ENCODE data around the gene SNX19. TPM values are rescaled to one million over a fixed set of nuclear protein-coding genes. Genes with fewer than 3 reads are reported as not detected.

The SNX19 gene
- total RNA-seq, 1 experiment from 2014 or later = 79.3 TPM

GRCh38 chr11:130825983-130826382 lies 90.3 kb downstream of the SNX19 start:
- TF ChIP-seq POLR2AphosphoS5 (IDR thresholded peaks at IDR 0.05; ENCODE audit: low read depth, low read length) (no peak), SIN3A (IDR thresholded peaks at IDR 0.05; ENCODE audit: borderline replicate concordance, insufficient read depth, low read depth, low read length) (no peak), CTCF (IDR thresholded peaks at IDR 0.05) (no peak), TCF7L2 (IDR thresholded peaks at IDR 0.05; ENCODE audit: low read depth, low read length) (no peak)
- TF ChIP-seq, protein P1, sequence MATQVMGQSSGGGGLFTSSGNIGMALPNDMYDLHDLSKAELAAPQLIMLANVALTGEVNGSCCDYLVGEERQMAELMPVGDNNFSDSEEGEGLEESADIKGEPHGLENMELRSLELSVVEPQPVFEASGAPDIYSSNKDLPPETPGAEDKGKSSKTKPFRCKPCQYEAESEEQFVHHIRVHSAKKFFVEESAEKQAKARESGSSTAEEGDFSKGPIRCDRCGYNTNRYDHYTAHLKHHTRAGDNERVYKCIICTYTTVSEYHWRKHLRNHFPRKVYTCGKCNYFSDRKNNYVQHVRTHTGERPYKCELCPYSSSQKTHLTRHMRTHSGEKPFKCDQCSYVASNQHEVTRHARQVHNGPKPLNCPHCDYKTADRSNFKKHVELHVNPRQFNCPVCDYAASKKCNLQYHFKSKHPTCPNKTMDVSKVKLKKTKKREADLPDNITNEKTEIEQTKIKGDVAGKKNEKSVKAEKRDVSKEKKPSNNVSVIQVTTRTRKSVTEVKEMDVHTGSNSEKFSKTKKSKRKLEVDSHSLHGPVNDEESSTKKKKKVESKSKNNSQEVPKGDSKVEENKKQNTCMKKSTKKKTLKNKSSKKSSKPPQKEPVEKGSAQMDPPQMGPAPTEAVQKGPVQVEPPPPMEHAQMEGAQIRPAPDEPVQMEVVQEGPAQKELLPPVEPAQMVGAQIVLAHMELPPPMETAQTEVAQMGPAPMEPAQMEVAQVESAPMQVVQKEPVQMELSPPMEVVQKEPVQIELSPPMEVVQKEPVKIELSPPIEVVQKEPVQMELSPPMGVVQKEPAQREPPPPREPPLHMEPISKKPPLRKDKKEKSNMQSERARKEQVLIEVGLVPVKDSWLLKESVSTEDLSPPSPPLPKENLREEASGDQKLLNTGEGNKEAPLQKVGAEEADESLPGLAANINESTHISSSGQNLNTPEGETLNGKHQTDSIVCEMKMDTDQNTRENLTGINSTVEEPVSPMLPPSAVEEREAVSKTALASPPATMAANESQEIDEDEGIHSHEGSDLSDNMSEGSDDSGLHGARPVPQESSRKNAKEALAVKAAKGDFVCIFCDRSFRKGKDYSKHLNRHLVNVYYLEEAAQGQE (IDR thresholded peaks at IDR 0.05; ENCODE audit: insufficient read depth in 1 of 2, low read depth in 2 of 2, low read length in 1 of 2) = no peak
- DNase-seq (ENCODE audit: low read depth, low spot score) = no peak
- Histone ChIP-seq H3K27ac (ENCODE audit: low read length) (peak overlapping the region; percentile 83; the same call in 1 of the 2 replicates), H3K36me3 (ENCODE audit: control insufficient read depth, insufficient read depth, low read length) (no peaks in the 10 kb centered on the region), H3K27me3 (ENCODE audit: control insufficient read depth, insufficient read depth, low read length) (no peaks in the 10 kb centered on the region), H3K4me1 (ENCODE audit: control insufficient read depth, insufficient read depth, low read length) (peaks cover 26% of the 10 kb centered on the region), H3K4me3 (ENCODE audit: low read depth in 2 of 2, low read length in 2 of 2) (no peak overlapping the region), H3K9me3 (ENCODE audit: control insufficient read depth, insufficient read depth, low read depth, low read length) (no peaks in the 10 kb centered on the region)
- no peak for ATAC-seq
- in situ Hi-C loops (cut with HindIII; ENCODE audit: low pct_unique_long_range_greater_than_20kb, low sequenced_read_pairs) = no loop called here
- BruUV-seq (replicated peaks) = no TSS peak
- intact Hi-C loops (cut with micrococcal nuclease; ENCODE audit: unreplicated experiment) = loop anchor here (5.0 kb wide), 1 partner anchor 189 kb away; no protein-coding TSS in a partner anchor
- ChIA-PET CTCF (interaction anchor here (0.8 kb wide), 1 partner anchor 393 kb away, joined by 3 read pairs; no protein-coding TSS in a partner anchor), POLR2A (no interaction called here)

DNA sequence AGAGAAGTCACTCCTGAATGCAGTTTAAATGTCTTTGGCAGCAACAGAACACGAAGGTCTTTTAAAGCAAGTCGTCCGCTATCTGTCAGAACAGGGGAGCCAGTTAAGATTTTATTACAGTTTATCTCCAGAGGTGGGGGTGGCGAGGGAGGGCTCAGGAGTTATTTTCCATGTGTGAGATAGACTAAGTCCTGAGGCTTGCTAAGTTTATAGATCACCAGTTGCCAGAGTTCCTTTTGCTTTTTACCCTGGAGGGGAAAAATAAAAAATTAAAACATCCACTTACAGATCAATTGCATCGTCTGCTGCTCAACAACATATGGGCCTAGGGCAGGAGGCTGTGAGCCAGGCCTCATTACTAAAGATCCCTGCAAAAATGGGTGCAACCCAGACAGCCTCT lies 90.7 kb downstream of the SNX19 start:
- DNase-seq (ENCODE audit: low read depth, low spot score) = no peak

More for the DNA sequence above, 90.7 kb downstream of the SNX19 start:
- Histone ChIP-seq H3K36me3 (ENCODE audit: control insufficient read depth, insufficient read depth, low read length) (no peaks in the 10 kb centered on the region), H3K4me1 (ENCODE audit: control insufficient read depth, insufficient read depth, low read length) (peaks cover 24% of the 10 kb centered on the region), H3K27ac (ENCODE audit: low read length) (peak overlapping the region; percentile 83; the same call in 1 of the 2 replicates), H3K27me3 (ENCODE audit: control insufficient read depth, insufficient read depth, low read length) (no peaks in the 10 kb centered on the region), H3K9me3 (ENCODE audit: control insufficient read depth, insufficient read depth, low read depth, low read length) (no peaks in the 10 kb centered on the region), H3K4me3 (ENCODE audit: low read depth in 2 of 2, low read length in 2 of 2) (no peak overlapping the region)
- intact Hi-C loops (cut with micrococcal nuclease; ENCODE audit: unreplicated experiment) = loop anchor here (5.0 kb wide), 1 partner anchor 188 kb away; no protein-coding TSS in a partner anchor
- POLR2A ChIA-PET = no interaction called here
- TF ChIP-seq, protein P1 (IDR thresholded peaks at IDR 0.05; ENCODE audit: insufficient read depth in 1 of 2, low read depth in 2 of 2, low read length in 1 of 2) = no peak
- TF ChIP-seq CTCF (IDR thresholded peaks at IDR 0.05) (no peak), TCF7L2 (IDR thresholded peaks at IDR 0.05; ENCODE audit: low read depth, low read length) (no peak), POLR2AphosphoS5 (IDR thresholded peaks at IDR 0.05; ENCODE audit: low read depth, low read length) (no peak), SIN3A (IDR thresholded peaks at IDR 0.05; ENCODE audit: borderline replicate concordance, insufficient read depth, low read depth, low read length) (no peak)
- CTCF ChIA-PET = interaction anchor here (0.8 kb wide), 1 partner anchor 393 kb away, joined by 3 read pairs; no protein-coding TSS in a partner anchor
- no peak for ATAC-seq
- no TSS peak for BruUV-seq (replicated peaks)
- in situ Hi-C loops (cut with HindIII; ENCODE audit: low pct_unique_long_range_greater_than_20kb, low sequenced_read_pairs) = no loop called here

All from Panc1 (cell line).